IMR-90 (cell line): Measurements from ENCODE around the gene RMND5B. TPM values are rescaled to one million over a fixed set of nuclear protein-coding genes. Genes with fewer than 3 reads are reported as not detected.

ENCODE experiments used
- ATAC-seq: fragments of 200-7000 bp; cut with Tn5 transposase; 2 replicates; pipeline ENCODE4 v1.9.1; 2020; ENCODE audit warnings: low read depth, mild to moderate bottlenecking, moderate library complexity
- BruUV-seq: library from RNA; stranded (reverse); fragments of 400-500 nt; replicated peaks from 2 replicates; lab custom pipeline; 2021; lab: Mats Ljungman, UMichigan
- CTCF ChIA-PET: fragments of 300-600 bp; formaldehyde crosslinking; extraction: SDS; loops from one replicate; lab custom pipeline; 2021; ENCODE audit warnings: antibody characterized with exemption; lab: Yijun Ruan, JAX
- POLR2A ChIA-PET: fragments of 300-600 bp; sonication (Branson Sonifier 250); formaldehyde crosslinking; loops from one replicate; lab custom pipeline; 2022; ENCODE audit warnings: antibody characterized with exemption; ENCODE audit not compliant: unreplicated experiment; lab: Charles Lee
- DNase-seq: peaks from one replicate; pipeline ENCODE4 v3.0.0; 2013
- H2AFZ ChIP-seq: replicated peaks from 2 replicates; pipeline ENCODE3; 2013; ENCODE audit warnings: low read length, mild to moderate bottlenecking; ENCODE audit not compliant: poor library complexity
- H2AK5ac ChIP-seq: 2 replicates; pipeline ENCODE4 v1.6.1; 2013; ENCODE audit warnings: low read depth, low read length, inconsistent platforms
- H2AK9ac ChIP-seq: replicated peaks from 2 replicates; pipeline ENCODE3; 2013; ENCODE audit warnings: mild to moderate bottlenecking, low read depth, low read length, moderate library complexity; ENCODE audit not compliant: poor library complexity
- H2BK120ac ChIP-seq: 2 replicates; pipeline ENCODE4 v1.6.1; 2013; ENCODE audit warnings: low read depth, low read length, inconsistent platforms
- H2BK15ac ChIP-seq: 3 replicates; pipeline ENCODE4 v1.6.1; 2013; ENCODE audit warnings: low read depth, low read length, inconsistent platforms
- H2BK20ac ChIP-seq: 2 replicates; pipeline ENCODE4 v1.6.1; 2013; ENCODE audit warnings: low read depth, mild to moderate bottlenecking, inconsistent platforms, low read length, moderate library complexity
- H2BK5ac ChIP-seq: 2 replicates; pipeline ENCODE4 v1.6.1; 2013; ENCODE audit warnings: mild to moderate bottlenecking, low read depth, low read length, inconsistent platforms; ENCODE audit not compliant: poor library complexity, severe bottlenecking
- H3K14ac ChIP-seq: replicated peaks from 2 replicates; pipeline ENCODE4 v1.6.1; 2013; ENCODE audit warnings: low read depth, low read length, inconsistent platforms
- H3K18ac ChIP-seq: 2 replicates; pipeline ENCODE4 v1.6.1; 2013; ENCODE audit warnings: low read depth, low read length, control low read depth
- H3K23ac ChIP-seq: 2 replicates; pipeline ENCODE4 v1.6.1; 2013; ENCODE audit warnings: low read depth, low read length, inconsistent platforms
- H3K27ac ChIP-seq: 2 replicates; pipeline ENCODE4 v1.5.1; 2013; ENCODE audit warnings: mild to moderate bottlenecking, control low read depth, low read length; ENCODE audit not compliant: insufficient read depth
- H3K27me3 ChIP-seq: 2 replicates; pipeline ENCODE4 v1.6.1; 2013; ENCODE audit warnings: low read length; ENCODE audit not compliant: control insufficient read depth, insufficient read depth
- H3K36me3 ChIP-seq: 2 replicates; pipeline ENCODE4 v1.6.1; 2013; ENCODE audit warnings: low read length, mixed read lengths; ENCODE audit not compliant: control insufficient read depth, insufficient read depth
- H3K4ac ChIP-seq: 2 replicates; pipeline ENCODE4 v1.6.1; 2013; ENCODE audit warnings: low read depth, low read length, inconsistent platforms
- H3K4me1 ChIP-seq: 2 replicates; pipeline ENCODE4 v1.6.1; 2013; ENCODE audit warnings: low read length, mixed read lengths; ENCODE audit not compliant: control insufficient read depth, insufficient read depth
- H3K4me2 ChIP-seq: 2 replicates; pipeline ENCODE4 v1.6.1; 2013; ENCODE audit warnings: low read depth, mild to moderate bottlenecking, control low read depth, low read length, moderate library complexity
- H3K4me3 ChIP-seq: 2 replicates; pipeline ENCODE4 v1.5.1; 2013; ENCODE audit warnings: low read depth, mild to moderate bottlenecking, control low read depth, low read length, moderate library complexity; ENCODE audit not compliant: insufficient read depth
- H3K56ac ChIP-seq: 2 replicates; pipeline ENCODE4 v1.6.1; 2013; ENCODE audit warnings: low read length, inconsistent platforms; ENCODE audit not compliant: insufficient read depth; ENCODE audit errors: extremely low read depth
- H3K79me1 ChIP-seq, 2 experiments: 2 replicates each; pipeline ENCODE4 v1.6.1; 2013; ENCODE audit warnings: low read length in 2 of 2, inconsistent platforms in 1 of 2, low read depth in 1 of 2
- H3K9ac ChIP-seq: 2 replicates; pipeline ENCODE4 v1.6.1; 2013; ENCODE audit warnings: low read depth, low read length, control low read depth
- H3K9me1 ChIP-seq: 2 replicates; pipeline ENCODE4 v1.6.1; 2013; ENCODE audit warnings: low read length, inconsistent platforms; ENCODE audit not compliant: insufficient read depth
- H3K9me3 ChIP-seq: 2 replicates; pipeline ENCODE4 v1.6.1; 2013; ENCODE audit warnings: low read length; ENCODE audit not compliant: control insufficient read depth, insufficient read depth
- H4K20me1 ChIP-seq: 2 replicates; pipeline ENCODE4 v1.6.1; 2013; ENCODE audit warnings: low read length, inconsistent platforms; ENCODE audit not compliant: insufficient read depth
- H4K5ac ChIP-seq: 2 replicates; pipeline ENCODE4 v1.6.1; 2013; ENCODE audit warnings: mild to moderate bottlenecking, low read depth, low read length, control low read depth
- H4K8ac ChIP-seq, 2 experiments: 2 replicates each; pipeline ENCODE4 v1.6.1; 2013; ENCODE audit warnings: low read depth in 2 of 2, low read length in 2 of 2, control low read depth in 1 of 2, inconsistent platforms in 1 of 2
- H4K91ac ChIP-seq: 2 replicates; pipeline ENCODE4 v1.6.1; 2013; ENCODE audit warnings: low read depth, low read length, inconsistent platforms; ENCODE audit not compliant: insufficient read depth
- BHLHE40 ChIP-seq: fragments of 150-350 bp; IDR thresholded peaks from 2 replicates; pipeline ENCODE4 v1.6.1; 2016; ENCODE audit warnings: mild to moderate bottlenecking, low read depth, low read length
- CEBPB ChIP-seq: IDR thresholded peaks from 2 replicates; pipeline ENCODE4 v1.6.1; 2012; ENCODE audit warnings: low read depth, low read length, improper control_type of control experiment
- CHD1 ChIP-seq: IDR thresholded peaks from 2 replicates; pipeline ENCODE4 v1.6.1; 2012; ENCODE audit warnings: low read depth, low read length, improper control_type of control experiment
- FOS ChIP-seq: fragments of 150-350 bp; IDR thresholded peaks from 2 replicates; pipeline ENCODE4 v1.6.1; 2016; ENCODE audit warnings: low read depth, low read length
- MAFK ChIP-seq: IDR thresholded peaks from 2 replicates; pipeline ENCODE4 v1.6.1; 2012; ENCODE audit warnings: low read depth, low read length, improper control_type of control experiment
- MAZ ChIP-seq: IDR thresholded peaks from 2 replicates; pipeline ENCODE4 v1.6.1; 2012; ENCODE audit warnings: low read depth, mild to moderate bottlenecking, low read length, improper control_type of control experiment, moderate library complexity, borderline replicate concordance
- MXI1 ChIP-seq: IDR thresholded peaks from 2 replicates; pipeline ENCODE4 v1.6.1; 2012; ENCODE audit warnings: low read depth, mild to moderate bottlenecking, low read length, moderate library complexity, borderline replicate concordance
- NFE2L2 ChIP-seq: fragments of 150-350 bp; IDR thresholded peaks from 2 replicates; pipeline ENCODE4 v1.6.1; 2016; ENCODE audit warnings: low read depth, mild to moderate bottlenecking, low read length
- POLR2A ChIP-seq: IDR thresholded peaks from 2 replicates; pipeline ENCODE4 v1.6.1; 2012; ENCODE audit warnings: mild to moderate bottlenecking, low read depth, low read length
- RAD21 ChIP-seq: IDR thresholded peaks from 2 replicates; pipeline ENCODE4 v1.6.1; 2012; ENCODE audit warnings: low read length, improper control_type of control experiment
- RCOR1 ChIP-seq: IDR thresholded peaks from 2 replicates; pipeline ENCODE4 v1.6.1; 2012; ENCODE audit warnings: mild to moderate bottlenecking, low read length, improper control_type of control experiment; ENCODE audit not compliant: insufficient replicate concordance
- RFX5 ChIP-seq: IDR thresholded peaks from 2 replicates; pipeline ENCODE4 v1.8.0; 2012; ENCODE audit warnings: low read depth, mild to moderate bottlenecking, low read length, moderate library complexity
- SMC3 ChIP-seq: fragments of 150-350 bp; IDR thresholded peaks from 2 replicates; pipeline ENCODE4 v1.6.1; 2016; ENCODE audit warnings: low read depth, mild to moderate bottlenecking, antibody characterized with exemption, low read length, moderate library complexity
- WGBS, 2 experiments: methylation state at CpG; one replicate each; pipeline versions ENCODE4 v1.1.5 to v1.1.7; 2013; ENCODE audit warnings: missing lambda C conversion rate in 2 of 2; ENCODE audit not compliant: insufficient read length in 1 of 2; ENCODE audit errors: extremely low coverage in 2 of 2; 5-methylcytosine and 5-hydroxymethylcytosine counted together
- dilution Hi-C: fragments of 300-500 bp; cut with HindIII; formaldehyde crosslinking; loops from one replicate; pipeline ENCODE4 v1.14.3; 2018; ENCODE audit warnings: low sequenced_read_pairs; ENCODE audit not compliant: unreplicated experiment
- in situ Hi-C: fragments of 300-500 bp; cut with MboI; formaldehyde crosslinking; loops from 3 replicates; pipeline ENCODE4 v1.14.3; 2019; ENCODE audit warnings: low sequenced_read_pairs, inconsistent platforms, mixed read lengths
- intact Hi-C: fragments of 100-400 bp; cut with micrococcal nuclease; formaldehyde crosslinking; loops from 2 replicates; pipeline ENCODE4 v1.10.0; 2022
- polyA plus RNA-seq, 3 experiments: library from polyadenylated mRNA; depleted of rRNA; stranded (reverse); fragments of >200 nt; gene quantifications; 2 replicates each; pipeline ENCODE4 v1.2.3, GENCODE V29; 2012; ENCODE audit warnings: low replicate concordance in 1 of 3
- total RNA-seq: library from RNA; depleted of rRNA; stranded (reverse); fragments of >200 nt; gene quantifications from 2 replicates; pipeline ENCODE4 v1.2.3, GENCODE V29; 2012
- TF ChIP-seq, protein P1 (sequence below): conservative IDR thresholded peaks from 2 replicates; pipeline ENCODE4 v1.5.1; 2012; ENCODE audit warnings: mild to moderate bottlenecking, low read depth, low read length, improper control_type of control experiment
- TF ChIP-seq, protein P2 (sequence below): fragments of 150-350 bp; IDR thresholded peaks from 2 replicates; pipeline ENCODE4 v1.6.1; 2017; ENCODE audit warnings: mild to moderate bottlenecking, antibody characterized with exemption, low read length, low read depth
- TF ChIP-seq, protein P3 (sequence below): fragments of 150-350 bp; IDR thresholded peaks from 2 replicates; pipeline ENCODE4 v1.6.1; 2016; ENCODE audit warnings: low read depth, mild to moderate bottlenecking, low read length, moderate library complexity, borderline replicate concordance

The RMND5B gene
- total and polyA plus RNA-seq, 2 of the 4 experiments (the other 2 are of a cell fraction): 14.0 to 19.5 TPM

DNA sequence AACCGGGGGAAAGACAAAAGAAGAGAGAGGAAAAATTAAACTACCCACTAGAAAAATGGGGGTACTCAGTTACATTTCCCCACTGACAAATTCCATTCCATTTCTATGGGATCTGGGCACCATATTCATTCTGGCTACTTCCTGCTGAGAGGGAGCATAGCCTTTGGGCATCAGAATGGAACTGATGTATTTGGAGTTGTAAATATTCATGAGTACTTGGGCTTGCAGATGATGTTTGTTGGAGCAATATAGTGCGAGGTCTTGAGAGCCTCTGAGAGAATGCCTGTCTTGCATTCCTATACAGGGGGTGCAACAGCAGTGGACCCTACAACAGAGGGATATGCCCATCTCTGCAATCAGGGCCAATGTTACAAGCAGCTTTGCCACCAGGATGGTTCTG lies 39.6 kb downstream of the RMND5B start:
- Histone ChIP-seq H2AK5ac (no peak overlapping the region), H3K79me1 (no peaks in the 10 kb centered on the region), H3K23ac (no peak overlapping the region), H3K4me1 (no peaks in the 10 kb centered on the region), H2AK9ac (no peak overlapping the region), H4K8ac (no peak overlapping the region), H2BK5ac (no peak overlapping the region), H3K18ac (no peak overlapping the region), H3K9me3 (no peaks in the 10 kb centered on the region), H3K27ac (no peak overlapping the region), H4K5ac (no peak overlapping the region), H3K27me3 (peaks cover 19% of the 10 kb centered on the region), H2BK120ac (no peak overlapping the region), H3K9ac (no peak overlapping the region), H3K14ac (no peak overlapping the region), H3K4me2 (no peak overlapping the region), H3K56ac (no peak overlapping the region), H3K36me3 (no peaks in the 10 kb centered on the region), H4K91ac (no peak overlapping the region), H2BK20ac (no peak overlapping the region), H3K4ac (no peak overlapping the region), H2AFZ (no peak overlapping the region), H3K9me1 (no peaks in the 10 kb centered on the region), H3K4me3 (no peak overlapping the region), H2BK15ac (no peak overlapping the region), H4K20me1 (no peaks in the 10 kb centered on the region)
- intact Hi-C loops (no loop called here), in situ Hi-C loops (loop anchor here (25.0 kb wide), 1 partner anchor 233 kb away; no protein-coding TSS in a partner anchor), dilution Hi-C loops (no loop called here)
- ChIA-PET POLR2A (no interaction called here), CTCF (no interaction called here)
- DNase-seq (no peak), ATAC-seq (no peak)
- TF ChIP-seq, protein P1, sequence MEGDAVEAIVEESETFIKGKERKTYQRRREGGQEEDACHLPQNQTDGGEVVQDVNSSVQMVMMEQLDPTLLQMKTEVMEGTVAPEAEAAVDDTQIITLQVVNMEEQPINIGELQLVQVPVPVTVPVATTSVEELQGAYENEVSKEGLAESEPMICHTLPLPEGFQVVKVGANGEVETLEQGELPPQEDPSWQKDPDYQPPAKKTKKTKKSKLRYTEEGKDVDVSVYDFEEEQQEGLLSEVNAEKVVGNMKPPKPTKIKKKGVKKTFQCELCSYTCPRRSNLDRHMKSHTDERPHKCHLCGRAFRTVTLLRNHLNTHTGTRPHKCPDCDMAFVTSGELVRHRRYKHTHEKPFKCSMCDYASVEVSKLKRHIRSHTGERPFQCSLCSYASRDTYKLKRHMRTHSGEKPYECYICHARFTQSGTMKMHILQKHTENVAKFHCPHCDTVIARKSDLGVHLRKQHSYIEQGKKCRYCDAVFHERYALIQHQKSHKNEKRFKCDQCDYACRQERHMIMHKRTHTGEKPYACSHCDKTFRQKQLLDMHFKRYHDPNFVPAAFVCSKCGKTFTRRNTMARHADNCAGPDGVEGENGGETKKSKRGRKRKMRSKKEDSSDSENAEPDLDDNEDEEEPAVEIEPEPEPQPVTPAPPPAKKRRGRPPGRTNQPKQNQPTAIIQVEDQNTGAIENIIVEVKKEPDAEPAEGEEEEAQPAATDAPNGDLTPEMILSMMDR: no peak
- no peak for TF ChIP-seq FOS
- TF ChIP-seq RAD21: no peak
- no peak for TF ChIP-seq NFE2L2
- TF ChIP-seq CEBPB: no peak
- TF ChIP-seq RFX5: no peak
- no peak for TF ChIP-seq CHD1
- no peak for TF ChIP-seq MAFK
- TF ChIP-seq, protein P2, sequence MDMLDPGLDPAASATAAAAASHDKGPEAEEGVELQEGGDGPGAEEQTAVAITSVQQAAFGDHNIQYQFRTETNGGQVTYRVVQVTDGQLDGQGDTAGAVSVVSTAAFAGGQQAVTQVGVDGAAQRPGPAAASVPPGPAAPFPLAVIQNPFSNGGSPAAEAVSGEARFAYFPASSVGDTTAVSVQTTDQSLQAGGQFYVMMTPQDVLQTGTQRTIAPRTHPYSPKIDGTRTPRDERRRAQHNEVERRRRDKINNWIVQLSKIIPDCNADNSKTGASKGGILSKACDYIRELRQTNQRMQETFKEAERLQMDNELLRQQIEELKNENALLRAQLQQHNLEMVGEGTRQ: no peak
- TF ChIP-seq, protein P3, sequence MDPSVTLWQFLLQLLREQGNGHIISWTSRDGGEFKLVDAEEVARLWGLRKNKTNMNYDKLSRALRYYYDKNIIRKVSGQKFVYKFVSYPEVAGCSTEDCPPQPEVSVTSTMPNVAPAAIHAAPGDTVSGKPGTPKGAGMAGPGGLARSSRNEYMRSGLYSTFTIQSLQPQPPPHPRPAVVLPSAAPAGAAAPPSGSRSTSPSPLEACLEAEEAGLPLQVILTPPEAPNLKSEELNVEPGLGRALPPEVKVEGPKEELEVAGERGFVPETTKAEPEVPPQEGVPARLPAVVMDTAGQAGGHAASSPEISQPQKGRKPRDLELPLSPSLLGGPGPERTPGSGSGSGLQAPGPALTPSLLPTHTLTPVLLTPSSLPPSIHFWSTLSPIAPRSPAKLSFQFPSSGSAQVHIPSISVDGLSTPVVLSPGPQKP: no peak
- TF ChIP-seq RCOR1: no peak
- no peak for TF ChIP-seq SMC3
- no peak for TF ChIP-seq MAZ
- TF ChIP-seq MXI1: no peak
- no peak for TF ChIP-seq POLR2A
- no peak for TF ChIP-seq BHLHE40
- no CpG with 5 or more reads among the region's 2 CpGs for WGBS, 2 experiments
- no TSS peak for BruUV-seq
